Measurements from ENCODE around the gene WDR5.
A peak's percentile ranks its signal among the peaks of the same experiment; 100 is the strongest.

WDR5 gene

GRCh38 chr9:134174526-134175290 is 38.8 kb downstream of the WDR5 start:
- no peaks in the 10 kb centered on the region for H3K4me1 Mint-ChIP-seq
- no peaks in the 10 kb centered on the region for H3K36me3 Mint-ChIP-seq
- peaks cover 3% of the 10 kb centered on the region for H3K27me3 Mint-ChIP-seq
- H3K9me3 Mint-ChIP-seq = no peaks in the 10 kb centered on the region
- H3K27ac Mint-ChIP-seq = no peak overlapping the region
- no peak overlapping the region for H3K4me3 Mint-ChIP-seq

- Mint-ChIP-seq H3K9me3 (no peaks in the 10 kb centered on the region), H3K4me1 (no peaks in the 10 kb centered on the region), H3K27ac (no peak overlapping the region), H3K4me3 (no peak overlapping the region), H3K36me3 (no peaks in the 10 kb centered on the region), H3K27me3 (peaks cover 3% of the 10 kb centered on the region)
These were observed 39.5 kb downstream of the WDR5 start for GRCh38 chr9:134175291-134175807.

GRCh38 chr9:134175808-134176598 is 40.1 kb downstream of the WDR5 start:
- Mint-ChIP-seq H3K27me3 (peaks cover 3% of the 10 kb centered on the region), H3K36me3 (no peaks in the 10 kb centered on the region), H3K4me3 (no peak overlapping the region), H3K27ac (peak overlapping the region; percentile 17), H3K9me3 (no peaks in the 10 kb centered on the region), H3K4me1 (peaks cover 3% of the 10 kb centered on the region)

- peaks cover 5% of the 10 kb centered on the region for H3K4me1 Mint-ChIP-seq
- peaks cover 3% of the 10 kb centered on the region for H3K27me3 Mint-ChIP-seq
- H3K4me3 Mint-ChIP-seq = no peak overlapping the region
- H3K36me3 Mint-ChIP-seq = no peaks in the 10 kb centered on the region
- no peaks in the 10 kb centered on the region for H3K9me3 Mint-ChIP-seq
- H3K27ac Mint-ChIP-seq = no peak overlapping the region
These were observed 40.7 kb downstream of the WDR5 start for GRCh38 chr9:134176599-134176968.

- Mint-ChIP-seq H3K27ac (no peak overlapping the region), H3K27me3 (peaks cover 3% of the 10 kb centered on the region), H3K36me3 (no peaks in the 10 kb centered on the region), H3K9me3 (no peaks in the 10 kb centered on the region), H3K4me1 (peaks cover 11% of the 10 kb centered on the region), H3K4me3 (no peak overlapping the region)
These were observed 41.3 kb downstream of the WDR5 start for GRCh38 chr9:134177186-134177585.

- Mint-ChIP-seq H3K4me3 (no peak overlapping the region), H3K36me3 (no peaks in the 10 kb centered on the region), H3K27ac (no peak overlapping the region), H3K9me3 (no peaks in the 10 kb centered on the region), H3K27me3 (peaks cover 3% of the 10 kb centered on the region), H3K4me1 (peaks cover 17% of the 10 kb centered on the region)
These were observed 41.9 kb downstream of the WDR5 start for GRCh38 chr9:134177624-134178393.

GRCh38 chr9:134178394-134178767 is 42.5 kb downstream of the WDR5 start:
- Mint-ChIP-seq H3K27me3 (peaks cover 3% of the 10 kb centered on the region), H3K4me3 (no peak overlapping the region), H3K36me3 (no peaks in the 10 kb centered on the region), H3K27ac (no peak overlapping the region), H3K4me1 (peaks cover 19% of the 10 kb centered on the region), H3K9me3 (no peaks in the 10 kb centered on the region)

- Mint-ChIP-seq H3K27ac (no peak overlapping the region), H3K4me3 (no peak overlapping the region), H3K4me1 (peaks cover 19% of the 10 kb centered on the region), H3K36me3 (no peaks in the 10 kb centered on the region), H3K9me3 (no peaks in the 10 kb centered on the region), H3K27me3 (peaks cover 3% of the 10 kb centered on the region)
These were observed 43.1 kb downstream of the WDR5 start for GRCh38 chr9:134178768-134179551.

GRCh38 chr9:134179595-134179917 is 43.7 kb downstream of the WDR5 start:
- peaks cover 3% of the 10 kb centered on the region for H3K27me3 Mint-ChIP-seq
- no peaks in the 10 kb centered on the region for H3K9me3 Mint-ChIP-seq
- H3K4me3 Mint-ChIP-seq = no peak overlapping the region
- H3K27ac Mint-ChIP-seq = no peak overlapping the region
- peaks cover 19% of the 10 kb centered on the region for H3K4me1 Mint-ChIP-seq
- H3K36me3 Mint-ChIP-seq = no peaks in the 10 kb centered on the region

GRCh38 chr9:134179918-134180785 is 44.3 kb downstream of the WDR5 start:
- Mint-ChIP-seq H3K36me3 (no peaks in the 10 kb centered on the region), H3K27ac (peak overlapping the region; percentile 76), H3K4me3 (no peak overlapping the region), H3K27me3 (peaks cover 3% of the 10 kb centered on the region), H3K9me3 (no peaks in the 10 kb centered on the region), H3K4me1 (peaks cover 19% of the 10 kb centered on the region)

- H3K4me1 Mint-ChIP-seq = peaks cover 27% of the 10 kb centered on the region
- H3K27ac Mint-ChIP-seq = no peak overlapping the region
These were observed 45.1 kb downstream of the WDR5 start for GRCh38 chr9:134180786-134181647.

GRCh38 chr9:134181648-134182034 is 45.8 kb downstream of the WDR5 start:
- Mint-ChIP-seq H3K4me3 (no peak overlapping the region), H3K9me3 (no peaks in the 10 kb centered on the region), H3K27ac (peak overlapping the region; percentile 65), H3K4me1 (peaks cover 33% of the 10 kb centered on the region), H3K36me3 (no peaks in the 10 kb centered on the region), H3K27me3 (peaks cover 3% of the 10 kb centered on the region)

More at GRCh38 chr9:134180786-134181647, 45.1 kb downstream of the WDR5 start:
- Mint-ChIP-seq H3K4me3 (no peak overlapping the region), H3K36me3 (no peaks in the 10 kb centered on the region), H3K27me3 (peaks cover 3% of the 10 kb centered on the region), H3K9me3 (no peaks in the 10 kb centered on the region)

- Mint-ChIP-seq H3K4me3 (no peak overlapping the region), H3K4me1 (peaks cover 33% of the 10 kb centered on the region), H3K27me3 (peaks cover under 1% of the 10 kb centered on the region), H3K27ac (peak overlapping the region; percentile 43), H3K9me3 (no peaks in the 10 kb centered on the region), H3K36me3 (no peaks in the 10 kb centered on the region)
These were observed 46.7 kb downstream of the WDR5 start for GRCh38 chr9:134182554-134183085.

All from activated naive CD4-positive, alpha-beta T cell treated with anti-CD3 and anti-CD28 coated beads, Interleukin-2, amount 50 U/mL, for 24 hours (primary cell).